ENCODE results near the gene PEX16.

Gene PEX16

GRCh38 chr11:45917623-45918330 lies at the start of gene PEX16:
Gene PEX16, minus strand, starts transcription at chr11:45917877. Its CDS starts 66 bp downstream, at chr11:45917811.
- DNase-seq (ENCODE audit: low read depth) = peak; percentile 94

- DNase-seq (ENCODE audit: low read depth) = peak; percentile 32
Measured at GRCh38 chr11:45964911-45965389, 47.3 kb upstream of the PEX16 start.

DNA sequence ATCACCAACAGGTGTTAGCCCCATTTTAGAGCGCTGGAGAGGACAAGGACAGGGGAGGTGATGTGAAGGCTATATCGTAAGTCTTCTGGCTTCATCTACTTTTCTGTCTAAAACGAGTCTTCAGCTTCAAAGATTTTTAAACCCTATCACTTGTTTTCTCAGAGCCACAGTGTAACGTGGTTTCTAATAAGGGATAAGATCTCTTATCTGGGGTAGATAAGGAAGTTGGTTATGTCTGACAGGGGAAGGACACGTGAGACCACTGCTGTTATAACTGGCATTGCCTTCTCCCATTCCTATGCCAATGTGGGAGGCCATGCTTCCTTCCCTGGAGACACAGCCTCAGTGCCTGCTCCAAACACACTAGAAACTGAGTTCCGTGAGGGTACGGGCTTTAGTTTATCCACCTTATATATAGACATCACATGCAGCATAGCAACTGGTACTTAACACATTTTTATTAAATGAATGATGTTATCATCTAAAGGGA lies 44.1 kb upstream of the PEX16 start:
- DNase-seq (ENCODE audit: low read depth) = no peak

DNA sequence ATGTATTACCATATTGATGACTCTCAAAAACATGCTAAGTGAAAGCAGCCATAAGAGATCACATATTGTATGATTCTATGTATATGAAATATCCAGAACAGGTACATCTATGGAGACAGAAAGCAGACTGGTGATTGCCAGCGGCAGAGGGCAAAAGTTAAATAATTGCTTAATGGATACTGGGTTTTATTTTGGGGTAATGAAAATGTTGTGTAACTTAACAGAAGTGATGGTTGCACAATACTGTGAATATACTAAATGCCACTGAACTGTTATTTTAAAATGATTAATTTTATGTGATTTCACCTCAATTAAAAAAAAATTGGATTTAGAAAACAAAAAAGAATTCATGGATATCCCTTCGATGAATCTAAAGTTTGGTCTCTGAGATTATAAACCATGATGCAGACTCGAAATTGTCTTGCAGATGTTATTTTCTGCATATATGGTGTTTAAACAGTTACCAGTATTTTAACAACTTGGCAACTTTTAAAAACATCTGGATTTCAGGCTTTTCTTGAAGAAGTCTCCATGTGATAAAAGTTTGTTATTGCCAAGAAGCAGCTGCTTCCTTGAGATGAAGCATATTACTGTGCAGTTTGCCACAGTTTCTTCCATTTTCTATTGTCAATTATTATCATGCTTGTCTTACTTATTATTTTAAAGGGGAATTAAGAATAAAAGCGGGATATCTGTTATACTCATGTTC lies 42.9 kb upstream of the PEX16 start:
- no peak for DNase-seq (ENCODE audit: low read depth)

- DNase-seq (ENCODE audit: low read depth) = no peak
Measured at GRCh38 chr11:45959851-45960250, 42.2 kb upstream of the PEX16 start.

GRCh38 chr11:45949992-45950407 lies 32.3 kb upstream of the PEX16 start:
- DNase-seq (ENCODE audit: low read depth) = no peak

DNA sequence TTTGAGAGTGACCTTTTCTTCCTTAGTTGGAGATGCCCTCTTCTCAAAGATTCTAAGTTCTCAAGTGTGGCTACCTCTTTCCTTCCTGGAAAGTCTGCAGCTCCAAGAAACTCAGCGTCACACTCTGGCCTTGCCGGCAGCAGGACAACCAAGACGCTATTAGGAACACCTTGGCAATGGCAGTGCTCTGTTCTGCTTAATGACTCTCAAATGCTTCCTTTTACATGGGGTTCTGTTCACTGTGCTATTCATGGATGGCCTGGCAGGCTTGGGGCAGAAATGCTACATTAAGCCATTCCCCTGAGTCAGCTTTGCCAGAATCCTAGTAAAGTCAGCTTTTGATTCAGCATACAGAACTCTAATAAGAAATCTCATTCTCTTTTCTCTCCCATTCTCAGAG lies 30.7 kb upstream of the PEX16 start:
- no peak for DNase-seq (ENCODE audit: low read depth)

GRCh38 chr11:45947885-45948284 lies 30.2 kb upstream of the PEX16 start:
- DNase-seq (ENCODE audit: low read depth) = no peak

DNA sequence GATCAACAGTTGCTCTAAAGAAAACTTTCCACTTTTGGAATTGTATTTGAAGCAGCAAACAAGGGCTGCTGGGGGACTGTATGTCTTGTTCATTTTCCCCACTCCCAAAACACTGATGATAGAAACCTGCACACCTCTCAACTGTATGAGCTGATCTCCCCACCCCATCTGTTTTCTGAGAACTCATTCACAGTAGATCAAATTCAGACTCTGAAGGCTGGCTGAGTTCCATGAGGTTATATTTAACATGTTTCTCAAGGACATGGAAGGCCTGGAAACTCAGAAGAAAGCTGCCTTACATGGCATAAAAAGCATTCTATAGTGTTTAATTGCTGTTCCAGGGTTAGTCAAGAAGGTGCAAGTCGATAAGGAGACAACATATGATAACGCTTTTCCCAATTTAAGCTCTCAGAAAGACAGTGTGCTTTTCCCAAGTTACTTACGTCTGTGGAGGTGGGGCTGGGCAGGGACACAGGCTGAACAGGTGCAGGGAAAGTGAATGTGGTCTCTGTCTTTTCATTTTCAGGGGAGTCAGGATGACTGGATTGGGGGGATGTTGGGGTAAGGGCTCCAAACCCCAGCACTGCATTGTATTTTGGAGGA lies 27.8 kb upstream of the PEX16 start:
- no peak for DNase-seq (ENCODE audit: low read depth)

DNA sequence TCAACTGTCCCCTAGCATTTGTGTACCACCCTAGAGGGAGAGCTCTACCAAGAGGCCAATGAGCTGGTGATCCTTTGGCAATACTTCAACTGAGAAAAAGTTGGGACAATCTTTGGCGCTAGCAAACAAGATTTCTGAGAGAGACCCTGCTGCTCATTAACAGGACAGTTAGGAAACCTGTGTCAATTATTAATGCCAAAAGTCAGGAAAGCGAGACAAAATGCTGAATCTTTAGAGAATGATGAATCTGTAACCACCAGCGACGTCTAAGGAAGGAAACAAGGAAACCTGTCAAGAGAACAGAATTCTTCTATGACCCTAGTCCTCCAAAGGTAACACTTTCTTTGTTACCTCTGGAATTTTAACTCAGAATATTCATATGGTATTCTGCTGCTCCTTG lies 24.7 kb upstream of the PEX16 start:
- no peak for DNase-seq (ENCODE audit: low read depth)

DNA sequence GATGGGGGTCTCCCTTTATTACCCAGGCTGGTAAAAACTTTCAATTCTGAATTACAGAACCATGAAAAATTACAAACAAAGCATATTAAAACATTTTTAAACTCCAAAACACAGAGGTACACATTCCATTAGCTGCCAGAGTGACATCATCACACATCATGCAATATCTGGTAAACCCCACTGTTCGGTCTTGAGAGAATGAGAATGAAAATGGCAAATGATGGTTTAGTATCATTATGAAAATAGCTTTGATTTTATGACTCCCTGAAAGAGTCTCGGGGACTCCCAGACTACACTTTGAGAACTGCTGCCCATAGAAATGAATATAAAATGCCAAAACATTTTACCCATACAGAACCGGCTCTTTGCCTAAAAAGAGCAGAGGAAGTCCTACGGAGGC lies 23.6 kb upstream of the PEX16 start:
- no peak for DNase-seq (ENCODE audit: low read depth)

DNA sequence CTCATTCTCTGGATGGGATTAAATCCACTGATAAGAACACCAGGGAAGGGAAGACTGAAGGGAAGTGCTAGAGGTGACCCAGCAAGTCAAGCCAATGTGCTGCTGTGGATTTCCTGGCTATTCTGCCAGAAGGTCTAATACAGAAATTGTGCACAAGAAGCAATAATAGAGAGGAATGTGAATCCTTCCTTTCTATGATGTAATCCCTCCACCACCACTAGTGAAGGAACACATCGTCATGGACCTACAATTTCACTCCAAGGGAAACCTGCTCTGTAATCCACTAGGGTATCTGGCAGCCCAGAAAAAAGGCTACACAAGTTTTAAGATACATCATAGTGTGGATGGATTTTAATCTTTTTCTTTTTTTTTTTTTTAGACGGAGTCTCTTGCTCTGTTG lies 22.2 kb upstream of the PEX16 start:
- DNase-seq (ENCODE audit: low read depth) = no peak

DNA sequence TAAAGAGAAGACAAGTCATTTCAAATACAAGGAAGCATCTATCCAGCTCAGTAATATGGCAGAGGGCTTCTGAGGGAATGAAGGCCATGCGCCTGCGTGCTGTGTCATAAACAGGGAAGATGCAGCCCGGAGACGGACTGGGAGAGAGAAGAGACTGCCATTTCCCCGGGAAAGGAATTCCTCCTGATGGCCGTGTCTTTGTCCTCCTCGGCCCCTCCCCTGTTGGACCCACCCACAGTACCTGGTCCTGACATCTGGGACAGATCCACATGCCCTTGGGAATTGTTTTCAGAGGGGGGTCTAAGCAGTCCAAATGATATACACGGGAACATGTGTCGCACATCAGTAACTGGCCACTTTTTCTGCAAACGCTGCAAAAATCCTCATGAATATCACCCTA lies 20.2 kb upstream of the PEX16 start:
- no peak for DNase-seq (ENCODE audit: low read depth)

- DNase-seq (ENCODE audit: low read depth) = no peak
Measured at GRCh38 chr11:45936511-45937054, 18.9 kb upstream of the PEX16 start.

- no peak for DNase-seq (ENCODE audit: low read depth)
Measured at GRCh38 chr11:45935349-45936064, 17.8 kb upstream of the PEX16 start.

GRCh38 chr11:45934580-45935318 lies 17.1 kb upstream of the PEX16 start:
- DNase-seq (ENCODE audit: low read depth) = no peak

- DNase-seq (ENCODE audit: low read depth) = no peak
Measured at GRCh38 chr11:45933846-45934579, 16.3 kb upstream of the PEX16 start.

- DNase-seq (ENCODE audit: low read depth) = no peak
Measured at GRCh38 chr11:45933131-45933831, 15.6 kb upstream of the PEX16 start.

DNA sequence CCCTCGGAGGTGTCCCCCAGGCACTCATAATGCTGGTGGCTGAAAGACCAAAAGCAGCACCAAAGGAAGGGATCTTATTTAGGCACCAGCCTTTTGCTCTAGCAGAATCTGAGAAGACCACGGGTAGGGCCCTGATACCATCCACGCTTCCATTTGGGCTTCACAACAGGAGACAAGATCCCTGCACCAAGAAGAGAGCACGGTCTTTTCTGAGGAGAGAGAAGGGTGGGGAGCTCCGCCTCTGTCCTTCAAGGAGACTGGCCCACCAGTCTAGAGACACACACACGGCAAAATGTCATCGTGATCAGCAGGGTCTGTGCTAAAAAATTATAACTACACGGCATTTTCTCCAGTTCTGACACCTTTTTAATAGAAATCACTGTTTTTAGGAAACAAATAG lies 14.5 kb upstream of the PEX16 start:
- DNase-seq (ENCODE audit: low read depth) = no peak

DNA sequence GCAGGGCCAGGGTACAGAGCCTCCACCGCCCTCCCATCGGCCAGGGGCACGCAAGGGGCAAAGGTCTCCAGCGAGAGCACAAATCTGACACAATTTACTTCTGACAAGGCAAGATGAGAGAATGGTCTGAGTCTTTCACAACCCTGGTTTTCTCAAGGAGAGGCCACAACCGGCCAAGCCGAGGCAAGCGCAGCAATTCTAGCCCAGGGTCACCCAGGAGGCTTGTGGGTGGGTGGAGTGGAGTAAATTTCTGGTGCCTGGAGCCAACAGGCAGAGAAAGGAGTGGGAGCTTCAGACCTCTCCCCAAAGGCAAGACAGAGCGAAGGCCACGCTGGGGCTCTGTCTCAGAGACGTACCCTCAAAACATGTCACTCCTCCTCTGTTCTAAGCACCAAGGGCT lies 14.1 kb upstream of the PEX16 start:
- DNase-seq (ENCODE audit: low read depth) = no peak
